GM23338 (cell line): ENCODE data around the gene CHST11. TPM values are rescaled to one million over a fixed set of nuclear protein-coding genes. Genes with fewer than 3 reads are reported as not detected.

Experiments
- ATAC-seq: fragments of 200-7000 bp; cut with Tn5 transposase; 3 replicates; pipeline ENCODE4 v1.9.1; 2020
- DNase-seq: peaks from one replicate; pipeline ENCODE4 v3.0.0-alpha.2; 2015; ENCODE audit warnings: low spot score
- H2AFZ ChIP-seq: fragments of 200-600 bp; sonication (generic); 2 replicates; pipeline ENCODE4 v1.8.0; 2016; ENCODE audit warnings: antibody characterized with exemption, mild to moderate bottlenecking, moderate library complexity
- H3F3A ChIP-seq: fragments of 200-600 bp; sonication (generic); replicated peaks from 2 replicates; pipeline ENCODE4 v1.8.0; 2017; ENCODE audit warnings: antibody characterized with exemption, mixed run types, low read depth
- H3K27ac ChIP-seq: fragments of 200-600 bp; sonication (generic); 2 replicates; pipeline ENCODE4 v1.6.1; 2016; ENCODE audit warnings: low read depth
- H3K27me3 ChIP-seq: fragments of 200-600 bp; sonication (generic); 2 replicates; pipeline ENCODE4 v1.8.0; 2016; ENCODE audit warnings: mild to moderate bottlenecking, mixed run types, moderate library complexity; ENCODE audit not compliant: insufficient read depth
- H3K36me3 ChIP-seq: fragments of 200-600 bp; sonication (generic); 2 replicates; pipeline ENCODE4 v1.8.0; 2016; ENCODE audit warnings: mild to moderate bottlenecking; ENCODE audit not compliant: insufficient read depth
- H3K4me1 ChIP-seq: fragments of 200-600 bp; sonication (generic); 2 replicates; pipeline ENCODE4 v1.8.0; 2016; ENCODE audit warnings: mild to moderate bottlenecking, moderate library complexity; ENCODE audit not compliant: insufficient read depth
- H3K4me2 ChIP-seq: fragments of 200-600 bp; sonication (generic); 2 replicates; pipeline ENCODE4 v1.7.1; 2017; ENCODE audit warnings: mixed run types
- H3K4me3 ChIP-seq: fragments of 200-600 bp; sonication (generic); 2 replicates; pipeline ENCODE4 v1.6.1; 2016; ENCODE audit warnings: mixed run types
- H3K79me2 ChIP-seq: fragments of 200-600 bp; sonication (generic); replicated peaks from 2 replicates; pipeline ENCODE4 v1.8.0; 2017; ENCODE audit warnings: mild to moderate bottlenecking; ENCODE audit not compliant: insufficient read depth
- H3K9me2 ChIP-seq: fragments of 200-600 bp; sonication (generic); 2 replicates; pipeline ENCODE4 v1.8.0; 2017; ENCODE audit not compliant: insufficient read depth
- H4K20me1 ChIP-seq: fragments of 200-600 bp; sonication (generic); replicated peaks from 2 replicates; pipeline ENCODE4 v1.8.0; 2017; ENCODE audit warnings: mild to moderate bottlenecking; ENCODE audit not compliant: insufficient read depth
- H3K27ac Mint-ChIP-seq: 2 replicates; pipeline ENCODE4 v1.8.0; 2020; ENCODE audit warnings: inconsistent platforms, mild to moderate bottlenecking, moderate library complexity, mixed read lengths
- H3K27me3 Mint-ChIP-seq: 3 replicates; pipeline ENCODE4 v1.8.0; 2022; ENCODE audit warnings: low read depth, mild to moderate bottlenecking, moderate library complexity, mixed read lengths, inconsistent platforms; ENCODE audit not compliant: insufficient read depth, poor library complexity
- H3K36me3 Mint-ChIP-seq: 3 replicates; pipeline ENCODE4 v1.8.0; 2021; ENCODE audit warnings: low read depth, mild to moderate bottlenecking, inconsistent platforms, moderate library complexity, mixed read lengths
- H3K4me1 Mint-ChIP-seq: 3 replicates; pipeline ENCODE4 v1.8.0; 2020; ENCODE audit warnings: mild to moderate bottlenecking, inconsistent platforms, mixed read lengths
- H3K4me3 Mint-ChIP-seq: 3 replicates; pipeline ENCODE4 v1.8.0; 2021; ENCODE audit warnings: moderate library complexity, mild to moderate bottlenecking, inconsistent platforms, mixed read lengths
- H3K9me3 Mint-ChIP-seq: 3 replicates; pipeline ENCODE4 v1.8.0; 2020; ENCODE audit warnings: moderate library complexity, mild to moderate bottlenecking, inconsistent platforms, mixed read lengths
- CTCF ChIP-seq, 2 experiments: fragments of 200-600 bp in 1 of 2; sonication (generic) in 1 of 2; conservative IDR thresholded peaks; 2 replicates each; pipeline versions ENCODE4 v1.5.1 to v1.6.1; 2016 to 2017; ENCODE audit warnings: antibody characterized with exemption in 2 of 2, low read depth in 2 of 2, mild to moderate bottlenecking in 2 of 2, moderate library complexity in 1 of 2
- ETS1 ChIP-seq: IDR thresholded peaks from 2 replicates; pipeline ENCODE4 v1.6.1; 2016; ENCODE audit warnings: antibody characterized with exemption
- EZH2 ChIP-seq: fragments of 200-600 bp; sonication (generic); IDR thresholded peaks from one replicate; pipeline ENCODE4 v1.8.0; 2017; ENCODE audit warnings: antibody characterized with exemption, mild to moderate bottlenecking, low read depth; ENCODE audit not compliant: unreplicated experiment
- JUNB ChIP-seq: IDR thresholded peaks from one replicate; pipeline ENCODE4 v1.6.1; 2016; ENCODE audit warnings: antibody characterized with exemption; ENCODE audit not compliant: unreplicated experiment
- NANOG ChIP-seq: IDR thresholded peaks from 2 replicates; pipeline ENCODE4 v1.6.1; 2016; ENCODE audit warnings: antibody characterized with exemption, borderline replicate concordance
- REST ChIP-seq: IDR thresholded peaks from one replicate; pipeline ENCODE4 v1.6.1; 2018; ENCODE audit warnings: antibody characterized with exemption; ENCODE audit not compliant: unreplicated experiment
- STAT1 ChIP-seq: IDR thresholded peaks from one replicate; pipeline ENCODE4 v1.6.1; 2016; ENCODE audit warnings: antibody characterized with exemption; ENCODE audit not compliant: unreplicated experiment
- ZNF114 ChIP-seq: fragments of 250-450 bp; sonication (Bioruptor Pico); IDR thresholded peaks from 2 replicates; pipeline ENCODE4 v1.5.0; 2020; ENCODE audit warnings: mild to moderate bottlenecking, moderate library complexity
- ZNF462 ChIP-seq: fragments of 250-450 bp; sonication (Bioruptor Pico); IDR thresholded peaks from 2 replicates; pipeline ENCODE4 v1.5.0; 2020; ENCODE audit warnings: mild to moderate bottlenecking, moderate library complexity
- polyA plus RNA-seq: library from polyadenylated mRNA; unstranded; fragments of >200 nt; fragmentation: Nextera tagmentation; extraction: Ambion mirVana; gene quantifications from 2 replicates; pipeline ENCODE4 v1.2.1, GENCODE V29; 2016
- total RNA-seq: library from RNA; depleted of rRNA; stranded (reverse); fragments of >200 nt; shearing (Covaris generic); gene quantifications from 2 replicates; pipeline ENCODE4 v1.2.3, GENCODE V29; 2014

CHST11 gene
- total and polyA plus RNA-seq, 2 experiments from 2014 or later = 7.7 to 25.7 TPM

GRCh38 chr12:104546575-104546974, 89.8 kb downstream of the CHST11 start:
- Histone ChIP-seq H3K9me2 (no peaks in the 10 kb centered on the region; the same call in 1 of the 2 replicates), H2AFZ (no peak overlapping the region), H3K4me1 (peaks cover 14% of the 10 kb centered on the region; the same call in 1 of the 2 replicates), H3K79me2 (0 out of 2 replicates have a peak, but pooled peaks cover 8% of the 10 kb centered on the region), H3K4me2 (no peak overlapping the region), H3F3A (no peaks in the 10 kb centered on the region), H3K36me3 (no peaks in the 10 kb centered on the region), H3K27ac (no peak overlapping the region), H3K27me3 (no peaks in the 10 kb centered on the region), H3K4me3 (no peak overlapping the region), H4K20me1 (peaks cover 8% of the 10 kb centered on the region)
- Mint-ChIP-seq H3K4me3 (no peak overlapping the region), H3K36me3 (0 out of 3 replicates have a peak, but pooled peaks cover 4% of the 10 kb centered on the region), H3K9me3 (peaks cover 4% of the 10 kb centered on the region; the same call in 1 of the 3 replicates), H3K27me3 (no peaks in the 10 kb centered on the region), H3K4me1 (peaks cover 10% of the 10 kb centered on the region), H3K27ac (no peak overlapping the region)
- DNase-seq (no peak), ATAC-seq (no peak)
- TF ChIP-seq ZNF462 = no peak

- H3K4me3 ChIP-seq = no peak overlapping the region
- H3K9me2 ChIP-seq = no peaks in the 10 kb centered on the region; the same call in 1 of the 2 replicates
- no peaks in the 10 kb centered on the region for H3K27me3 ChIP-seq
- no peak for DNase-seq
- Mint-ChIP-seq H3K4me3 (no peak overlapping the region), H3K4me1 (peaks cover 9% of the 10 kb centered on the region), H3K9me3 (peaks cover 4% of the 10 kb centered on the region; the same call in 1 of the 3 replicates), H3K27ac (no peak overlapping the region), H3K27me3 (no peaks in the 10 kb centered on the region), H3K36me3 (0 out of 3 replicates have a peak, but pooled peaks cover 4% of the 10 kb centered on the region)
- peaks cover 8% of the 10 kb centered on the region for H4K20me1 ChIP-seq
- 0 out of 2 replicates have a peak, but pooled peaks cover 8% of the 10 kb centered on the region for H3K79me2 ChIP-seq
- no peaks in the 10 kb centered on the region for H3K36me3 ChIP-seq
- no peak for ATAC-seq
- no peak overlapping the region for H3K4me2 ChIP-seq
- H3F3A ChIP-seq = no peaks in the 10 kb centered on the region
- no peak overlapping the region for H3K27ac ChIP-seq
- no peak overlapping the region for H2AFZ ChIP-seq
- H3K4me1 ChIP-seq = peaks cover 13% of the 10 kb centered on the region; the same call in 1 of the 2 replicates
- TF ChIP-seq REST (no peak), STAT1 (no peak), CTCF (conservative IDR thresholded peaks at IDR 0.05; ENCODE audit: low read depth in 2 of 2) (no peak), NANOG (no peak), EZH2 (no peak), JUNB (no peak), ZNF114 (no peak), ETS1 (no peak)
These were observed 90.5 kb downstream of the CHST11 start for GRCh38 chr12:104547235-104547634.
